Endothelial cell (in vitro differentiated cells): Measurements from ENCODE around the gene CCDC154. TPM values are rescaled to one million over a fixed set of nuclear protein-coding genes. Genes with fewer than 3 reads are reported as not detected.
A peak's percentile ranks its signal among the peaks of the same experiment; 100 is the strongest.

Experiments used
- DNase-seq: peaks from one replicate; pipeline ENCODE4 v3.0.0; 2021; ENCODE audit warnings: low spot score
- H3K27ac Mint-ChIP-seq: one replicate; pipeline ENCODE4 v1.8.0; 2021; ENCODE audit warnings: mixed read lengths, inconsistent platforms; ENCODE audit not compliant: unreplicated experiment
- H3K27me3 Mint-ChIP-seq: one replicate; pipeline ENCODE4 v1.8.0; 2021; ENCODE audit warnings: mild to moderate bottlenecking, moderate library complexity, mixed read lengths, inconsistent platforms; ENCODE audit not compliant: unreplicated experiment
- H3K36me3 Mint-ChIP-seq: one replicate; pipeline ENCODE4 v1.8.0; 2021; ENCODE audit warnings: mild to moderate bottlenecking, low read depth, mixed read lengths, inconsistent platforms; ENCODE audit not compliant: unreplicated experiment
- H3K4me1 Mint-ChIP-seq: one replicate; pipeline ENCODE4 v1.8.0; 2021; ENCODE audit warnings: mild to moderate bottlenecking, mixed read lengths, inconsistent platforms; ENCODE audit not compliant: unreplicated experiment
- H3K4me3 Mint-ChIP-seq: one replicate; pipeline ENCODE4 v1.8.0; 2021; ENCODE audit warnings: mild to moderate bottlenecking, mixed read lengths, inconsistent platforms; ENCODE audit not compliant: unreplicated experiment
- H3K9me3 Mint-ChIP-seq: one replicate; pipeline ENCODE4 v1.8.0; 2021; ENCODE audit warnings: mixed read lengths, inconsistent platforms; ENCODE audit not compliant: unreplicated experiment
- total RNA-seq: library from RNA; stranded (reverse); fragmentation: NEBNext Ultra II Directional; extraction: Animal tissue kit (Norgen Biotek cat#: 25700); gene quantifications from one replicate; pipeline ENCODE4 v1.2.1, GENCODE V29; 2021; ENCODE audit not compliant: unreplicated experiment
- TF ChIP-seq, protein P1 (sequence below): fragments of 200-600 bp; sonication (generic); IDR thresholded peaks from one replicate; pipeline ENCODE4 v1.5.0; 2021; ENCODE audit warnings: antibody characterized with exemption; ENCODE audit not compliant: unreplicated experiment

CCDC154 gene
- total RNA-seq, 1 donor from 2014 or later = 2.4 TPM

DNA sequence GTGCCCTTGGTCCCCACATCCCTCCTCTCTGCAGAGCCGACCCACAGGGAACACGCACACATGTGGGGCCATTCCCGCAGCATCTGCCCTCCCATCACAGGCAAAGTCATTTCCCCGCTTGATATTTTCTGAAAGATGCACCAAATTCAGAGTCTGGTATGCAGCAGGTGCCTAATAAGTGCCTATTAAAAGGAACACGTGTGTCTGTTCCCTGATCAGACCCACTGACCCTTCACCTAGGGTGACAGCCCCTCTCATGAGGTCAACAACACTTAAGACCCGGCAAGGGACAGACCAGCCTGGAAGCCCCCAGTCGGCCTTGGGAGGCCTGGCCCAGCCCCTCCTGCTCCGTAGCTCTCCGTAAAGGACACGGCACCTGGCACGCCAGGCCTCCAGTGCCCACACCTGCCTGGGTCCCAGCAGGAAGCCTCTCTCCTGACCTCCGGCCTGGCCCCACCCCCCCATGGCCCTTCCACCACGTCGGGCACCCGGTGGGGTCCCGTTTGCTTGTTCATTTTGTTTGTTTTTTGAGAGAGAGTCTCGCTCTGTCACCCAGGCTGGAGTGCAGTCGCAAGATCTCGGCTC lies 49.9 kb downstream of the CCDC154 start:
- no peak overlapping the region for H3K4me3 Mint-ChIP-seq
- no peaks in the 10 kb centered on the region for H3K9me3 Mint-ChIP-seq
- H3K27me3 Mint-ChIP-seq = no peaks in the 10 kb centered on the region
- peaks cover 11% of the 10 kb centered on the region for H3K36me3 Mint-ChIP-seq
- no peaks in the 10 kb centered on the region for H3K4me1 Mint-ChIP-seq
- no peak overlapping the region for H3K27ac Mint-ChIP-seq
- TF ChIP-seq, protein P1, sequence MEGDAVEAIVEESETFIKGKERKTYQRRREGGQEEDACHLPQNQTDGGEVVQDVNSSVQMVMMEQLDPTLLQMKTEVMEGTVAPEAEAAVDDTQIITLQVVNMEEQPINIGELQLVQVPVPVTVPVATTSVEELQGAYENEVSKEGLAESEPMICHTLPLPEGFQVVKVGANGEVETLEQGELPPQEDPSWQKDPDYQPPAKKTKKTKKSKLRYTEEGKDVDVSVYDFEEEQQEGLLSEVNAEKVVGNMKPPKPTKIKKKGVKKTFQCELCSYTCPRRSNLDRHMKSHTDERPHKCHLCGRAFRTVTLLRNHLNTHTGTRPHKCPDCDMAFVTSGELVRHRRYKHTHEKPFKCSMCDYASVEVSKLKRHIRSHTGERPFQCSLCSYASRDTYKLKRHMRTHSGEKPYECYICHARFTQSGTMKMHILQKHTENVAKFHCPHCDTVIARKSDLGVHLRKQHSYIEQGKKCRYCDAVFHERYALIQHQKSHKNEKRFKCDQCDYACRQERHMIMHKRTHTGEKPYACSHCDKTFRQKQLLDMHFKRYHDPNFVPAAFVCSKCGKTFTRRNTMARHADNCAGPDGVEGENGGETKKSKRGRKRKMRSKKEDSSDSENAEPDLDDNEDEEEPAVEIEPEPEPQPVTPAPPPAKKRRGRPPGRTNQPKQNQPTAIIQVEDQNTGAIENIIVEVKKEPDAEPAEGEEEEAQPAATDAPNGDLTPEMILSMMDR = no peak
- no peak for DNase-seq

- H3K36me3 Mint-ChIP-seq = peaks cover 11% of the 10 kb centered on the region
- no peaks in the 10 kb centered on the region for H3K4me1 Mint-ChIP-seq
- TF ChIP-seq, protein P1 = no peak
- no peak overlapping the region for H3K4me3 Mint-ChIP-seq
- no peak overlapping the region for H3K27ac Mint-ChIP-seq
- no peak for DNase-seq
- H3K27me3 Mint-ChIP-seq = no peaks in the 10 kb centered on the region
- no peaks in the 10 kb centered on the region for H3K9me3 Mint-ChIP-seq
Measured at GRCh38 chr16:1393613-1394176, 50.7 kb downstream of the CCDC154 start.

GRCh38 chr16:1392826-1393225 lies 51.5 kb downstream of the CCDC154 start:
- peaks cover 4% of the 10 kb centered on the region for H3K36me3 Mint-ChIP-seq
- DNase-seq = no peak
- no peak overlapping the region for H3K27ac Mint-ChIP-seq
- H3K27me3 Mint-ChIP-seq = peaks cover 2% of the 10 kb centered on the region
- TF ChIP-seq, protein P1 = no peak
- H3K4me3 Mint-ChIP-seq = no peak overlapping the region
- H3K9me3 Mint-ChIP-seq = no peaks in the 10 kb centered on the region
- H3K4me1 Mint-ChIP-seq = no peaks in the 10 kb centered on the region

DNA sequence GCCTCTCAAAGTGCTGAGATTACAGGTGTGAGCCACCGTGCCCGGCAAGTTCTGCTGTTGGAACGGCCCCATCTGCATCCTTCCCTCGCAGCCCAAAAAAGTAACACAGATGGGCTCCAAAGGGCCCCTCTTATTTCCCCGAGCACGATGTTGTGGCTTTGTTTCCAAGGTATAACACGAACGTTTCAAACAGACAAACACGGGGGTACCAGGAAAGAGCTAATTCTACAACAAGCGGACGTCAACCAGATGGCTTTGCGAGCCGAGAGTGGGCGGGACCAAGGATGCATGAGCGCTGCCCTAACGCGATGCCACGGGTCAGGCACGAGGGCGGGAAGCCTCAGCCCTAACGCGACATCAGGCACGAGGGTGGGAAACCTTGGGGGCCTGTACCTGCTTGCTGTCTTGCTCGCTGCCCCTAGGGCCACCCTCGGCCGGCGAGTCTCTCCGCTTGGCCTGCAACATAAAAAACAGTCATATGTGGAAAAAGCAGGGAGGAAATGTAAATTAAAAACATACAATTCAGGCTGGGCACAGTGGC lies 54.0 kb downstream of the CCDC154 start:
- H3K27me3 Mint-ChIP-seq = peaks cover 2% of the 10 kb centered on the region
- no peaks in the 10 kb centered on the region for H3K4me1 Mint-ChIP-seq
- H3K36me3 Mint-ChIP-seq = peaks cover 8% of the 10 kb centered on the region
- no peaks in the 10 kb centered on the region for H3K9me3 Mint-ChIP-seq
- H3K4me3 Mint-ChIP-seq = peak overlapping the region; percentile 25
- TF ChIP-seq, protein P1 = no peak
- DNase-seq = no peak
- H3K27ac Mint-ChIP-seq = no peak overlapping the region

DNA sequence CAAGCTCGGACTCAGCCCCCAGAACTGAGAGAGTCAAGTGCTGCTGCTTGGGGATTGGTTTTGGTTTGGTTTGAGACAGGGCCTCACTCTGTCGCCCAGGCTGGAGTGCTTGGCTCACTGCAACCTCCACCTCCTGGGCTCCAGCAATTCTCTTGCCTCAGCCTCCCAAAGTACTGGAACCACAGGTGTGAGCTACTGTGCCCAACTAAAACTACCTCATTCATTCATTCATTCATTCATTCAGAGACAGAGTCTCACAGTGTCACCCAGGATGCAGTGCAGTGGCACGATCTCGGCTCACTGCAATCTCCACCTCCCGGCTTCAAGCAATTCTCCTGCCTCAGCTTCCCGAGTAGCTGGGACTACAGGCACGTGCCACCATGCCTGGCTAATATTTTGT lies 54.6 kb downstream of the CCDC154 start:
- Mint-ChIP-seq H3K36me3 (peaks cover 10% of the 10 kb centered on the region), H3K27ac (no peak overlapping the region), H3K9me3 (no peaks in the 10 kb centered on the region), H3K4me3 (no peak overlapping the region), H3K27me3 (peaks cover 2% of the 10 kb centered on the region), H3K4me1 (no peaks in the 10 kb centered on the region)
- no peak for DNase-seq
- TF ChIP-seq, protein P1 = no peak
